HUES48 (cell line): ENCODE measurements around the gene BAHCC1.

ENCODE experiments used
- H3K27ac ChIP-seq: one replicate; pipeline ENCODE4 v1.7.0; 2013; ENCODE audit warnings: low read depth, low read length, inconsistent platforms
- H3K27me3 ChIP-seq: 2 replicates; pipeline ENCODE4 v1.6.1; 2013; ENCODE audit warnings: mild to moderate bottlenecking, low read length; ENCODE audit not compliant: control insufficient read depth, insufficient read depth
- H3K36me3 ChIP-seq: 2 replicates; pipeline ENCODE4 v1.6.1; 2013; ENCODE audit warnings: low read length; ENCODE audit not compliant: control insufficient read depth, insufficient read depth
- H3K4me1 ChIP-seq: 2 replicates; pipeline ENCODE4 v1.6.1; 2013; ENCODE audit warnings: mild to moderate bottlenecking, low read length; ENCODE audit not compliant: control insufficient read depth, insufficient read depth
- H3K4me3 ChIP-seq: 2 replicates; pipeline ENCODE4 v1.5.1; 2013; ENCODE audit warnings: mild to moderate bottlenecking, low read depth, low read length
- H3K9ac ChIP-seq: 2 replicates; pipeline ENCODE4 v1.6.1; 2013; ENCODE audit warnings: mild to moderate bottlenecking, low read depth, low read length, moderate library complexity
- H3K9me3 ChIP-seq: 2 replicates; pipeline ENCODE4 v1.6.1; 2013; ENCODE audit warnings: low read length; ENCODE audit not compliant: control insufficient read depth, insufficient read depth

Gene BAHCC1

DNA sequence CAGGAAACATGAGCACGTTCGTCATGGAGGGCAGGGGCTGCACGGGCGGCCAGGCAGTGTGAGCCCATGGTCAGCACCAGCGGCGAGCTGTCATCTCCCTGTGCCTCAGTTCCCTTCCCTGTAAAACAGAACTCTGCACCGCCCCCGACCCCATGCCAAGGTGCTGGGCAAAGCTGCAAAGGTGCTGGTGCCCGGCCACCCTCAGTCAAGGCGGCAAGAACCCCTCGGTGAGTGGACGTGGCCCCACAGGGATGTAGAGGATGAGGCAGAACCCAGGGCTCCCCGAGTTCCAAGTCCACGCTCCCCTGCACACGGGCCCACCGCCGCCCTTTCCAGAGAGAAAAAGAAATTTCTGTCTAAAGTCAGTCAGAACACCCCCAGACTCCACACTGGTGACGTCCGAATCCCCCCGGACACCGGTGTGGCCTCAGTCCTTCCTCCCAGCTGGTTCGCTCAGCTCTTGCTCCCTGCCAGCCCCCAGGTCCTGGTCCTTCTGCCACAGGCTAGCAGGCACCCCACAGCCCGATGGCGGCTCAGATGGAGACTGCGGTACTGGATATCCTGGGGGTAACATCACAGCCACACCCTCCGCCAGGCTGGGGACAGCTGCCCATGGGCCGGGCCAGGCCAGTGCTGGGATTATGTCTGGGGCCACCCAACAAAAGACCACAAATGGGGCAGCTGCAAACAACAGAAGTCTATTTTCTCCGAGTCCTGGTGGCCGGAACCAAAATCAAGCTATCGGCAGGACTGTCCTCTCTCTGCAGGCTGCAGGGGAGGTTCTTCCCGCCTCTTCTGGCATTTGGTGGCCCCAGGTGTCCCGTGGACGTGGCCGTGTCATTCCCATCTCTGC lies 14.4 kb upstream of the BAHCC1 start:
- peaks cover 22% of the 10 kb centered on the region for H3K27me3 ChIP-seq
- H3K9ac ChIP-seq, result no peak overlapping the region
- H3K36me3 ChIP-seq, result no peaks in the 10 kb centered on the region
- no peak overlapping the region for H3K27ac ChIP-seq
- no peaks in the 10 kb centered on the region for H3K4me1 ChIP-seq
- H3K4me3 ChIP-seq, result no peak overlapping the region
- H3K9me3 ChIP-seq, result no peaks in the 10 kb centered on the region

DNA sequence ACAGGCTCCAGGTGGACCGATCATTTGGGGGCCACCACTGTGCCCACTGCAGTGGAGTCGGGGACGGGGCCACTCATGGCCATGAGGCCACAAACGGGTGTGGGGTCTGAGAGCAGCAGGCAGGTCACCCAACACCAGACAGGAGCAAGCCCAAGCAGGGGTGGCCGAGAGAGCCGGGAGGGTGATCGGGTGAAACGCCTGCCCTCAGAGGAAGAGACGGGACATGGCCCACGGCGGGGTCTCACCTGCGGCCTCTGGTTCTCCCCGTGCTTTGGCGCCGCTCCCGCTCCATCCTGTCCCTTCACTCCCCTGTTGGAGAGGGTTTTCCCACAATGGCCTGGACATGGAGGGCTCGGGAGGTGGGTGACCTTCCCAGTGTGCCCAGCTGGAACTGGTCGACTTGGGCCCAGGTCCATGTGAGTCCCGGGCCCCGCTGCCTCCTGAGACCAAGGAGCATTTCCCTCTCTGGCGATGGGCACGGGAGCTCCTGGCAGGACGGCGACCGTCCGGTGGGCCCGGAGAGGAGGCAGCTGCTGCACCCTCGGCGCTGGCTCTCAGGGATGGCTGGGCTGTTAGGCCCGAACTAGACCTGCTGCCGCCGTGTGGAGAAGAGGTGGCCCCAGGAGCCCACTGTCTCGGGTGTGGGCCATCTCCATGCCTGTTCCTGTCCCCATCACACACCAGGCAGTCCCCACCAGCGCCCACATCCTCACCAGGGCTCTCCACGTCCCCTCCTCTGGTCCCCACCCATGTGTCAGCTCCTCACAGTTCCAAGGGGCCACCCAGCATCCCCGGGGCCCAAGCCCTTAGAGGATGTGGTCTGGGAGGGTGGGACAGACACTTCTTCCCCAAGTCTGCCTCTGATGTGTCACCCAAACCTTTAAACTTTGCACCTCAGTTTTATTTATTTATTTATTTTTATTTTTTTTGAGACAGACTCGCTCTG lies 13.4 kb upstream of the BAHCC1 start:
- Histone ChIP-seq H3K36me3 (no peaks in the 10 kb centered on the region), H3K4me3 (no peak overlapping the region), H3K27me3 (peaks cover 32% of the 10 kb centered on the region), H3K4me1 (no peaks in the 10 kb centered on the region), H3K27ac (no peak overlapping the region), H3K9me3 (no peaks in the 10 kb centered on the region), H3K9ac (no peak overlapping the region)

DNA sequence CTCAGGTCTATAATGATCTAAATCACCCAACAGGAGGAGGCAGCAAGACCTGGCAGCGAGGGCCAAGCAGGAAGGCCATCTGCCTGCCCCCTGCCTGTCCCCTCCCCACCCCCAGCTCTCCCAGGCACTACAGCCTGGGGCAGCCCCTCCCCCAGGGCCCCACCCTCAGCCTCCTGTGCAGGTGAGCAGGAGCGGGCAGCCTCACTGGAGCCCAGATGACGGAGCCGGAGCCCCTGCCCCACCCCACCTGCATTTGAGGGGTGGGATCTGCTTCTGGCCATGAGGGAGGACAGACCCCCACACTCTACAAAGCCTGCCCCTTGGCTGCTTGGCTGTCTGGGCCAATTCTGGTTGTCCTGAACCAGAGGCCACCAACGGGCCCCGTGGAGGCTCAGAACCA lies 12.4 kb upstream of the BAHCC1 start:
- no peaks in the 10 kb centered on the region for H3K36me3 ChIP-seq
- H3K4me1 ChIP-seq, result no peaks in the 10 kb centered on the region
- H3K4me3 ChIP-seq, result no peak overlapping the region
- peaks cover 42% of the 10 kb centered on the region for H3K27me3 ChIP-seq
- no peak overlapping the region for H3K27ac ChIP-seq
- H3K9ac ChIP-seq, result no peak overlapping the region
- H3K9me3 ChIP-seq, result no peaks in the 10 kb centered on the region

DNA sequence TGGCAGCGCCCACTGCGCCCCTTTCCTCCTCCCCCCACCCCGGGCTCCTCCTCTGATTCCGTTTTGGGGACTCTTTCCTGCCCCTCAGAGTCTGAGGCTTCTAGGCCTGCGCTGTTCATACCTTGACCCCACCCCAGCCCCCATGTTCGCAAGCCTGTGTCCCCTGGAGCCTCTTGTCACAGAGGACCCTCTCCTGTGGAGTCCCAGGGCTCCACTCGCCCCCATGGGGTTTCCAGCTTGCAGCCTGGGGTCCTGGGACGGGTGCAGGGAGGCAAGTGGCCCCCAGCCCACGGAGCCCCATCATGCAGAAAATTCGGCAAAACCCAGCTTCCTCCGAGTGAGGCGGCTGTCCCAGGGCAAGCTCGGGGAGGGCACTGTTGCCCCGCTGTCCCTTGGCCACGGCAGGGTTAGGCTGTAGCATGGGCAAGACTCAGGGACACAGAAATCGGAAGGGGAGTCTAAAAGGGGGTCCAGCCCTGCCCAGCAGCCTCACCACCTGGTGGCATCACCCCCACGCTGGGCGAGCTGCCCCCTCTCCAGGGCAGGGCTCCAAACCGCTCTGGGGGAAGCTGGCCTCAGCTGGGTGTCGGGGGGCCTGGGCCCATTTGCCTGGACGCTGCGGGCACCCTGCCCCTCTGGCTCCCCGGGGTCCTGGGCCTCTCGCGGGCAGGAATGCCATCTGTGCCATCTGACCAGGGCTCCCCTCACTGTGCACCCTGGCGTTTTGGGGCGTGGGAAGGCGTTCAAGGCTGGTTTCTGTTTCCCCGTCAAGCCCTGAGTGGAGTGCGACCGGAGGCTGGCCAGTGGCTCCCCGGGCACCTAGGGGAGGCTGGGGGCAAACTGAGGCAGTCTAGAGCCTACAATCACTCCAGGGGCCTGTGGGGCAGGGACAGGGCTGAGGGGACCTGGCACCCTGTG lies 11.5 kb upstream of the BAHCC1 start:
- H3K27me3 ChIP-seq, result peaks cover 51% of the 10 kb centered on the region

DNA sequence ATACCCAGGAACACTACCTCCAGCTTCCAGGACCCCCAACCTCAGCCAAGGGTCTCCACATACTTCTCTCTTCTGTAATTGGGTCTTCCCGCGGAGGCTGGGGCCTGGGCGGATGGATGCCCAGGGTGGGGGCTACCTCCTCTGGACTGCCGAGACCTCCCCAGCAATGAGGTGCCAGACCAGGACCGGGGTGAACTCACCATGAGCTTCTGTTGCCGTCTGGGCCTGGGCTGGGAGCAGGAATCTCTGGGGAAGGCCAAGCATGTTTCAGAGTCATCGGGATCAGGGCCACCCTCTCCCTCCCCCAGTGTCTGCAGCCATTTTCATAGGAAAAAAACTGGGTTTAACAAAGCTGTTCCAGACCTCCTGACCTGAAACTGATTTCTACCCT lies 10.3 kb upstream of the BAHCC1 start:
- Histone ChIP-seq H3K9ac (no peak overlapping the region), H3K36me3 (no peaks in the 10 kb centered on the region), H3K4me1 (no peaks in the 10 kb centered on the region), H3K4me3 (no peak overlapping the region), H3K27ac (no peak overlapping the region), H3K9me3 (no peaks in the 10 kb centered on the region), H3K27me3 (peaks cover 62% of the 10 kb centered on the region)

More for the DNA sequence above, 11.5 kb upstream of the BAHCC1 start:
- Histone ChIP-seq H3K9me3 (no peaks in the 10 kb centered on the region), H3K4me1 (no peaks in the 10 kb centered on the region), H3K36me3 (no peaks in the 10 kb centered on the region), H3K27ac (no peak overlapping the region), H3K4me3 (no peak overlapping the region), H3K9ac (no peak overlapping the region)

DNA sequence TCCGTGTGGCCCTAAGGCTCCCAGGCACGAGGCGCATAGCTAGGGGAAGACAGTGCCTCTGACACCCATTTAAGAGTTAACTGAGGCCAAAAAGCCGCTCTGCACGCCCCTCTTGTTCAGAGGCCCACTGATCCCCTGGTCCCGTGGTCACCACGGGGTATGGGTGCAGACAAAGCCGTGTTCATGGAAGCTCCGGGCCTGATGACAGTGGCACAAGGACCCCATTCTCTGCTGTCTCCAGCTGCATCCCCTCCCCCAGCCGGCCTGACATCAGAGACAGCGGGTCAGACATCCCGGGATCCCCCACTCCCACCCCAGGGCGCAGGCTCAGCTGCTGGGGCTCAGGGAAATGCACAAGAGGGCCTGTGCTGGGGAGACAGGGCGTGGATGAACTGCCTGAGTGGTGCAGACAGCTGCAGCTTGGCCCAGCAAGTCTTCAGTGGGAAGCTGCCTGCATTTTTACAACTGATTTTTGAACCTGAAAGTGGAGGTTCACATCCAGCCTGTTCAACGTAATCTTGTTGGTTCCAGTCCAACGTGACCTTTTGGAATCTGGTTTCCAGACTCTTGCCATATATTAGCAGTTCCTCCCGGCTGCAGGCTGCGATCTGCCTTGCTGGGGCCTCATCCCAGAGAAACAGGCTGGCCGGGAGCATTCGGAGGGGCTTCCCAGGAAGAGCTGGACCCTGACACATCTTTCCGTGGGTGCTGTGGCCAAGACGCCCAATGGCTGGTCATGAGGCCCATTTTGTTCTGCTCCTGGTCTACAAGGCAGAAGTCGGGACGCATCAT lies 9.7 kb upstream of the BAHCC1 start:
- Histone ChIP-seq H3K9ac (no peak overlapping the region), H3K27me3 (peaks cover 68% of the 10 kb centered on the region), H3K36me3 (no peaks in the 10 kb centered on the region), H3K4me1 (no peaks in the 10 kb centered on the region), H3K9me3 (no peaks in the 10 kb centered on the region), H3K4me3 (no peak overlapping the region), H3K27ac (no peak overlapping the region)

DNA sequence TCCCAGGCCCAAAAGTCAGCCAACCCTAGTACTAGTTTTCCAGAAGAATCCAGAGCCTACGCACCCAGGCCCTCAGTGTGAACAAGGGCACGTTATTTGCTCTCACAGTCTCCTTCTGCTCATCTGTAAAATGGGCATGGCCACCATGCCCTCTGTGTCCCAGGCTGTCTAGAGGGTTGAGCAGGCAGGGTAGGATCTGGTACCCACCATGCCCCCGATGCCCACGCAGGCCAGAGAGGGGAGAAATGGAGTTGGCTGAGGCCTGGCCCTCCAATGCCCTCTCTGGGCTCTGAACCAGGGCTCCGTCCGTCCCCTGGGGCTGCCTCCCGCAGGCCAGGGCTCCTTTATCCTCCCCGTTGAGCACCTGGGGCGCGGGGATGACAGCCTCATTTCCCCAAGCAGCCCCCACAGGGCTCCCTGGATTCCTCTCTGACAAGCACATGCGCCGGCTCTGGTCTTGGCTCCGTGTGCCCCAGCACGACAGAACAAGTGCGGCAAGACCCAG lies 9.1 kb upstream of the BAHCC1 start:
- no peaks in the 10 kb centered on the region for H3K4me1 ChIP-seq
- H3K27ac ChIP-seq, result no peak overlapping the region
- no peak overlapping the region; the same call in 1 of the 2 replicates for H3K4me3 ChIP-seq
- no peaks in the 10 kb centered on the region for H3K9me3 ChIP-seq
- H3K36me3 ChIP-seq, result no peaks in the 10 kb centered on the region
- peaks cover 75% of the 10 kb centered on the region for H3K27me3 ChIP-seq
- H3K9ac ChIP-seq, result no peak overlapping the region

DNA sequence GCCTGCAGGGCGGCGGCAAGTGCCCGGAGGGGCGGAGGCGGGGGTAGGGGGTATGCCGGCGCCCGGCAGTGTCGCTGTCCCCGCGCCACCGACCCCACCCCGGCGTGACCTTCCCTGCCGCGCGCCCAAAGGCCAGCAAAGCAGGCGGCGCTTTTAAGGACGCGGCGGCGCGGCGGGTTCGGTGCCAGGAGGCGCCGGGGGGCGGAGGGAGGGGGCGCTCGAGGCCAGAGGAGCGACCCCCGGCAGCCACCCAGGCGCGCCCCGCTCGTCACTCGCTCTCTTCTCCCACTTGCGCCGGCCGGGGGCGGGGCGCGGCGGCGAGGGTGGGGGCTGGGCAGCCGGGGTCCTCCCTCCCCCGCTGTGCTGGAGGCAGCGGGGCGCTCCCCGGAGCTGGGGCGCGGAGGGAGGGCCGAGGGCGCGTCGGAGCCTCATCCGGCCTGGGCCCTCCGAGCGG lies 8.6 kb upstream of the BAHCC1 start:
- Histone ChIP-seq H3K27me3 (peaks cover 80% of the 10 kb centered on the region), H3K27ac (no peak overlapping the region), H3K9ac (no peak overlapping the region), H3K36me3 (no peaks in the 10 kb centered on the region), H3K9me3 (no peaks in the 10 kb centered on the region), H3K4me1 (no peaks in the 10 kb centered on the region), H3K4me3 (peak overlapping the region; percentile 57; the same call in 1 of the 2 replicates)

DNA sequence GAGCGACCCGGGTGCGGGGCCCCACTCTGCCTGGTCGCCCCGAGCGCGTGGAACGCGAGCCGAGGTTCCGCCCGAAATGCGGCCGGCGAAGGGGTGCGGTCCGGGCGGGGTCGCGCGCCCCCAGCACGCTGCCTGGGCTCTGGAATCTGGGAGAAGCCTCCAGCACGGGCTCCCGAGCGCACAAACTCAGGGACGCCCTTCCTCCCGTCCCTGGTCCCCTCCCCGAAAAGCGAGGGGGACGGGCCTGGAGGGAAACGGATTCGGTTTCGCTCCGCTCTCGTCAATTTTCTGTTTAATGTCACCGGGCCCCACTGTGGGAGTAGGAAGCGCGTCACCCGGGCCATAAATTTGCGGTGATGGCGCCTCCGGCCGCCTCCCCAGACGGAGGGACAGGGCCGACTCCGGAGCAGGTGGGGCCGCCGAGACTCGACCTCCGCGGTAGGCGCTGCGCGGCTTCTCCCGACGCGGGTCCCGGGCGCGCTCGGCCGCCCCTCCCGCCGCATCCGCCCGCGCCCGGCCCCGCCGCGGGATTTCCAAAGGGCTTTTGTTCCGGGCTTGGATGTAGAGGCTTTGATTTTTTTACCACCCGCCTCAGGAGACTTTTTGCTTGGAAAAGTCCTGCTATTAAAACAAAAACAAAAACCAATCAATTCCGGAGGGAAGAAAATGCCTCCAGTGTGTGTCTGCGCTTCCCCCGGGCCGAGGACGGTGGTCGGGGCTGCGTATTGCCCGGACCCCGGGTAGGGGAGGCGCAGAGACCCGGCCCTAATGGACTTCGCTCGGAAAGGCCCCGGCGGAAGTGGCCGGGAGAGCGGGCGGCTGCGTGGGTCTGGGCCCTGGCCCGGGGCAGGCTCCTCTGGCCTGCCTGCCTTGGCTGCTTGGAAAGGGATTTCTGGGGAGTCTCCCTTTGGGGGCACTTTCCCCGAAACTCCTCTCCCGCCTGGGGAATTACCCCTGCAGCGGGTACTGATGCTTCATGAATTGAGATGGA lies 7.9 kb upstream of the BAHCC1 start:
- Histone ChIP-seq H3K27me3 (peaks cover 87% of the 10 kb centered on the region), H3K9me3 (no peaks in the 10 kb centered on the region), H3K4me1 (peaks cover 5% of the 10 kb centered on the region; the same call in 1 of the 2 replicates), H3K36me3 (no peaks in the 10 kb centered on the region), H3K27ac (peak overlapping the region; percentile 68), H3K9ac (no peak overlapping the region), H3K4me3 (peak overlapping the region; percentile 57)
